GM18870 (cell line): ENCODE measurements around the gene PRMT3.
A peak's percentile ranks its signal among the peaks of the same experiment; 100 is the strongest.
"Not testable (repeated sequence)": the region's sequence is repeated elsewhere in the genome, so short reads cannot be mapped to it uniquely, and the experiment has no call there.

ENCODE experiments used
- ATAC-seq: cut with Tn5 transposase; IDR thresholded peaks from one replicate; pipeline ENCODE4 v1.9.1; 2021; ENCODE audit warnings: moderate library complexity; ENCODE audit not compliant: unreplicated experiment

Gene PRMT3

DNA sequence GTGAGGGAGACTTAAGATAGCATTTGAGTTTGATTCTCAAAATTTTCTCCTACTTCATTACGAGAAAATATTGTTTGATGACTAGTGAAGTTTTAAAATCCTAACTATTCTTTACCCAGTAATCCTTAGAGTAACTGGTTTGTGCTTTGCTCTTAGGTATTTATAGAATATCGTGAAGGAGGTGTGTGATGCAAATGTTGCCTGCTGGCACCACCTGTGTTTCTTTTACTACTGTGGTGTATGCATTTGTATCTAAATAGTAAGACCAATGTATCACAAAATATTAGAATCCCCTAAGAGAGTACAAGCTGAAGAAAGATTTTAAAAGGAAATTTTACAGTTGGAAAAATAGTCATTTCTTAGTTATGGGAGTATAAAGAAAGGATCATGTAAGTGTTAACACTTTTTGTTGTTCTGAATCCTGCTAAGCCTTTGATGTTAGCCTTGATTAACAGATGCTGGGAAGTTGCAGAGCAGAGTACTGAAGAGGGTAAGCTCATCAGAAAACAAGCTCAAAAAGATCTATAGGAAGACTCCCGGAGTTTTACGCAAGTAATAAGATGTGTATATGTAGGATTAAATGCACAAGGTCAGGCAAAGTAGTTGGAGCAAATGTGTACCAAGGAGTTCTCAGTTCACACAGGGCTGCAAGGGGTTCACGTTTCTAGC is 109.7 kb downstream of the PRMT3 start:
- ATAC-seq: no peak

DNA sequence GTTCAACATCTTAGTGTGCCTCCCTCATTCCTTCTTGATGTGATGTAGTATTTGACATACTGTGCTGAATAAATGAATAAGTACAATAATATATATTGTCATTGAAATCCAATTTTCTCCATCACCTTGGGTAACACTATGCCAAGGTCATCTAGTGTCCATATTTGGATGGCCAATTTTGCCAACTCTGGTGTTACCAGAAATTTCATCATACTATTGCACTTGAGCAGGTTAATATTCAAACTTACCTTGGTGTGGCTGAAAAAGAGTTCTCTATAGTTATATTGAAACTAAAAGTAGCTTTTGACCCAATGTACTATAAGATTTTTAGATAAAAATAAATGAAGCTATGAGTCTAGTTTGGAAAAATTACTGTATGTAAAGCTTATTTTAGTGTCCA is 113.7 kb downstream of the PRMT3 start:
- peak; percentile 89 for ATAC-seq

DNA sequence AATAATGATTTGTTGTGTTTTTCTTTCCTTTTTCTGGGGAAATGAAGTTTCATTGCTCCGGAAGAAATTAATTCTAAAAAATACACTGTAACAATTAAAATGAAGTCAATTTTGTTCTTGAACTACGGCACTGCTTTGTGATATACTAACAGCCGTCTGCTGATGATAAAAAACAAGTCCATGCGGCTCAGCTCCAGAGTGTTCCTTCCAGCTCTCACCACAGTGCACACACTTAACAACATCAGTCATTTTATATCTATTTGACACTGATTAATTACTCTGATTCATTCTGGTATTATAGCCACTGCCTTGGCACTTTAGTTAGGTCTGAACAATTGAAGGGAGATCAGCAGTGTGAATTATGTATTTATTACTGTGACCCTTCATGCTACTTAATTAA is 114.5 kb downstream of the PRMT3 start:
- no peak for ATAC-seq

DNA sequence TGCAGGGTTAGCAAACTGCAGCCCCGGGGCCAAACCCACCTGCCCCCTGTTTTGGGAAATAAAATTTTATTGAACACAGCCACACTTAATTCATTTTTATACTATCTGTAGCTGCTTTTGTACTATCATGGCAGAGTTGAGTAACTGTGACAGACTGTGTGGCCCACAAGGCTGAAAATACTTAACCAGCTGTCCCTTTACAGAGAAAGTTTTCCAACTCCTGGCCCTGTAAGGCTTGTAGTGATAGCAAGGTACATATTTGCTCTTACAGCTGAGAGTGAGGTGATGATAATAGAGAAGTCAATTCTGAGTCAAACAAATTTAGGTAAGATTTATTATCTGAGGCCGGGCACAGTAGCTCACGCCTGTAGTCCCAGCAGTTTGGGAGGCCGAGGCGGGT is 124.5 kb downstream of the PRMT3 start:
- ATAC-seq: no peak

DNA sequence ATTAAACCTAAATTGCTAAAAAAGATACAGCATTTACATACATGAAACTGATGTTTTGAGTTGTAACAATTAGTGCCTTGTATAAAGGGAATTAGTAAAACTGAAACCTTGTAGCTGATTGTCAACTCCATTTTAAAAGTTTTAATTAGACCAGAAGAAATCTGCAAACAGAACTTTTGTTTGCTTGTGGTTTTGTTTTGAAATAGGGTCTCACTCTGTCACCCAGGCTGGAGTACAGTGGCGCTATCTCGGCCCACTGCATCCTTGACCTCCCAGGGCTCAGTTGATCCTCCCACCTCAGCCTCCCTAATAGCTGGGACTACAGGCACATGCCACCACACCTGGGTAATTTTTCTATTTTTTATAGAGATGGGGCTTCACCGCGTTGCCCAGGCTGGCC is 125.4 kb downstream of the PRMT3 start:
- ATAC-seq: no peak

DNA sequence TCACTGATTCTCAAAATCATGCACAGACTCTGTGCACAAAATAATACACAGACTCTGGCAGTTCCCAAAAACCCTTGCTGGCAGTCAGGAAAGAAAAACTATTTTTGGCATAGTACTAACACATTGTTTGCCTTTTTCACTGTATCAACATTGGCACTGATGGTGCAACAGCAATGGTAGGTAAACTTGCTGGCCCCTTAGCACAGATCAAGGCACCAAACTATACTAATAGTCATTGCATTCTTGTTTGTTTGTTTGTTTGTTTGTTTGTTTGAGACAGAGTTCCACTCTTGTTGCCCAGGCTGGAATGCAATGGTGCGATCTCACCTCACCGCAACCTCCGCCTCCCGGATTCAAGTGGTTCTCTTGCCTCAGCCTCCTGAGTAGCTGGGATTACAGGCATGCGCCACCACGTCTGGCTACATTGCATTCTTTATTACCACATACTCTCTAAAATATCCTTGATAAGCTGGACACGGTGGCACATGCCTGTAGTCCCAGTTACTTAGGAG is 130.9 kb downstream of the PRMT3 start:
- no peak for ATAC-seq

DNA sequence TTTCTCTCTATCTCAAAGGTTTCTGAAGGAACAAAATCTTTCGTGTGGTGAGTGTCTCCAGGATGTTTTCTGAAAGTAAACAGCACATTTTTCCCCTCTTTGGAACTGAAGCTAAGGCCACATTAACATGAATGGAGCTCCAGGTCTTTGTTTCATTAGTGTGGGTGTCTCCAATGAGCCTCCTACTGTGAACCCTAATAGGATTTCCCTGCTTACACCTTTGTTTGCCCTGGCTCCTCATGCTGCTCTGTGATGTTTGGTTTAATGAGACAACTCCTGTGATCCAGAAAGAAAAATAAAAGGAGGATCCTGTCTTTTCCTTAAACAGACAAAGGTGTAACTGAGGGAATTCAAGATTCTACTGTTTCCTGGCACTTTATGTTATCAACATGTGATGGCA is 135.0 kb downstream of the PRMT3 start:
- ATAC-seq: no peak

DNA sequence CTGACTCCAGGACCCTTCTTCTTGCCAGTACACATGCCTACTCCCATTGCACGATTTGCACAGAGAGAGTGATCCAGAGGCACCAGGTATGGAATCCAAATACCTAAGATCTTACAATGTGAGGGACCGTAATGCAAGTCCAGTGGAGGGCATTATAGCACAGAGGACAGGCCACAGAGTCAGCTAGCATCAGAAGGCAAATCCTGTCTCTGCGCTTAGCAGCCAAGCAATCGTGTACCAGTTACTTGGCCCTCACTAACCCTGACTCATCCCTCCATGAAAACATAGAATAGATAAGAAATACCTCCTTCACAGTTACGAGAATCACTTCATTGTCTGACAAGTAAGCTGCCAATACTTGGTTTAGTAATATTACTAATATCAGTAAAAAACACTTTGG is 142.2 kb downstream of the PRMT3 start:
- ATAC-seq: no peak

DNA sequence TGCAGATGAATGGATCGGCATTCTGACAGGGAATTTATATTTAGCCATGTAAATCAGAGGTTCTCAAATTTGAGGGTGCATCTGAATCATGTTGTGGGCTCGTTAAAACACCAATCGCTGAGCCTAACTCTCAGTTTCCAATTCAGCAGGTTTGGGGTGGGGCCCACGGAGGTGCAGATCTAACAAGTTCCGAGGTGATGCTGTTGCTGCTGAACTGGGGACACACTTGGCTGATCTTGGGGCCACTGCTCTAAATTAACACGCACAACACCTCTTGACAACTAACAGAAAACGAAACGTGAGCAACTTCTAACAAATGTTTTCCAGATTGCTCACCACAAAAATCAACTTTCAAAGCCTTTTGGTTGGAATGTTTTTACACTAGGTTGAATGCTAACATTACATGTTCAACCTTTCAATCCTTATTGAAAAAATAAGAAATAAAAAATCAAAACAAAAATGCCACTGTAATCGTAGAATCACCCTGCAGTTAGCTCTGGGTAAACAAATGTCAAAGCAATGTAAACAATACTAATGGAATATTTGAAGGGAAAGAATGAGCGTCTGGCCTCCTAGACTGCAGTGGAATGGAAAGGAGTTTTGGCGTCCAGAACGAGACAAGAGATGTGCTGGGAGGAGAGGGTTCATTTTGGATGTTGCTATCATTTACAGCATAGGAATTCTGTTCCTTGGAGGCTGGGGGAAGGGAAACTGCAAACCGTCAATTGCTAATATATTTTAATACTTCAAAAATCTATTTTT is 143.6 kb downstream of the PRMT3 start:
- no peak for ATAC-seq

DNA sequence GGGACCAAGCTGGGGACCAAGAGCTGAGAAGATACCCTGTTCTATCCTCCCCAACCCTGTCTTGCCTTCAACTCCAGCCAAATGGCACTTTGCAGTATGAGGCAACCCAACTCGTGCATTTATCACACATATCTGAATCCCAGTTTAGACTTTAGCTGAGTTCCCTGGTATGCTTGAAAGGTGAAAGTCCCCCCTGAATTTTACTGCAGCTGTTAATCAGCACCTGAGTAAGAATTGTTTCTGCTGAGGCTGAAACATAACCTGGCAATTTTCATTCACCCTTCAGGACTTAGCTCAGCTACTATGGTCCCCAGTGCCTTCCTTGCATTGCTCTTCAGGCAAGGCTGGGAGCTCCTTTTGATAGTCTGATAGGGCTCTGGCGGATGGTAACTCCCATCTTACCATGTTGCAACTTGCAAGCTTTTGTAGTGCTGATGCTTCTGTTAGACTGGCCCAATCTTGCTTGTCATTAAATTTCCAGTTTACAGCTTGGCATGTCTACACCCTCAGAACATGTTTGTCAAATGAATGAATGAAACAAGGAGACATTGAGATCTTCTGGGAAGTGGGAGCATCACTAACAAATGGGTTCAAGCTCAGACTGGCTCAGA is 147.9 kb downstream of the PRMT3 start:
- no peak for ATAC-seq

DNA sequence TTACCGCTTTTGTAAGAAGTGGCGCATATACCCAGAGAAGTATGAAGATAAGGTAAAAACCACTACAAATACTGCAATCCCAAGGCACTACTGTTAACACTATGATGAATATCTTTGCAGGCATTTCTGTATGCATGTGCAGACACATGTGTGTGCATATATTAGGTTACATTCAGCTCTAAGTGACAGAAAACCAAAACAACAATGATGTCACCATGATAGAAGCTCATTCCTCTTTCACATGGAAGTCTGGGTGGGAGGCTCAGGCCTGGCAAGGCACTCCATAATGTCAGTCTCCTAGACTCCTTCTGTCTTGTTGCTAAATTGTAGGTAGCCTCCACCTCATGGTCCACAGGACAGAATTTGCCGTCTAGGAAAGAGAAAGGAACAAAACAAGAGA is 148.8 kb downstream of the PRMT3 start:
- no peak for ATAC-seq

DNA sequence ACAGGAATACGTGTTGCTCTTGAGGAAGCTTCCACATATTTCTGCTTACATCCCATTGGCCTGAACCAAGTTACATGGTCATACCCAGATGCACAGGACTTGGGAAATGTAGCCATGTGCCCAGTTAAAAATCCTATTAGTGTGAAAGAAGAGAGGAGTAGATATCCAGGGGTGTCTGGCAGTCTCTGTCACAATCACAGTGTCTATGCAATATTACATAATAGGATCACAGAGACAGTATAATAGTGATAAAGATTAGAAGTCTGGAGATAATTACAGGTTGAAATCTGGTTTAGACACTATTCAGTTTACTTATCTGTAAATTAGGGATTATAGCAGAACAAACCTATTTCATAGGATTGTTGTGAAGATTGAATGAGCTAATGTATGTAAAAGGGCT is 149.3 kb downstream of the PRMT3 start:
- ATAC-seq: no peak

DNA sequence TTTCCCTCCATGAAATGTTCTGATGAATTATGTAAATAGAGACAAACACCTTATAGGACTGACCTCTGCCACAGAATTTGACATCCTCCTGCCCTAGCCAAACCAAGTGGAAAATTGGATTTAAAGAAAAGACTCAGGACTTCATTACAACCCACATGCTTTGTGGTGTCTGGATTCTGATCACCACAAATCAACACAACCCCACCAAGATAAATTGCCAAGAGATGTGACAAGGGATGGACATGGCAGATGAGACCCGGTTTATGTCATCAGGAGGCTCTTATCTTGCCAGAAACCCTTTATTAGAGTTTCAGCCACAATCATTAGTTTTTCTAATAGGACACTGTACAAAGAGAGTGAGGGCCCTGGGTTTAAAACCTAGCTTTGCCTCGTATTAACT is 154.0 kb downstream of the PRMT3 start:
- no peak for ATAC-seq

DNA sequence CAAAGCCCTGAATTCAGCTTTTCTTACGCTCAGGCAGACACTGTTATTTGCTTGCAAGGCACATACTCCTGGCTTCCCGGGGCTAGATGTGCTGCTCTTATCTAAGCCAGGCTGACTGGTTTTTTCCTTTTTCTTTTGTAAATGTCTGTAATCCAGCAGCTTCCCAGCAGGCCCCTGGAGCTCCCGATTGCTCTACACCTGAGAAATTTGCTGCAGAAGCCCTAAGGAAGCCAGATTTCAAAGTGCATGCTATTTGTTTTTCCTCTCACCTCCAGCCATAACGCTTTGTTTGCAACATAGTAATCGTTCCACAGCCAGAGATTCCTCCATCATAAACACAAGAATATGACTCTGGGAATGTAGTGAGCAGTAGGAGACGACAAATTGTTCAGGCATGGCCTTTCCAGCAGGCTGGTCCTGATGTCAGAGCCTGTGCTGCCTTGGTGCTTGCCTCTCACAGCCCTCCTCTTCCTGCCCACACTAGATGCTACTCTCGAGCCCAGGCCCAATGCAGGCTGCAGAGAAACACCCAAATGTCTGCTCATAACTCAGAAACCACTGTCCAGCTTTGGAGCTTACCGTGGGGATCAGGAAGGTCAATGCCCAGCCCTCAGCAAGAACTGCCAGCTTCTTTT is 157.2 kb downstream of the PRMT3 start:
- no peak for ATAC-seq

DNA sequence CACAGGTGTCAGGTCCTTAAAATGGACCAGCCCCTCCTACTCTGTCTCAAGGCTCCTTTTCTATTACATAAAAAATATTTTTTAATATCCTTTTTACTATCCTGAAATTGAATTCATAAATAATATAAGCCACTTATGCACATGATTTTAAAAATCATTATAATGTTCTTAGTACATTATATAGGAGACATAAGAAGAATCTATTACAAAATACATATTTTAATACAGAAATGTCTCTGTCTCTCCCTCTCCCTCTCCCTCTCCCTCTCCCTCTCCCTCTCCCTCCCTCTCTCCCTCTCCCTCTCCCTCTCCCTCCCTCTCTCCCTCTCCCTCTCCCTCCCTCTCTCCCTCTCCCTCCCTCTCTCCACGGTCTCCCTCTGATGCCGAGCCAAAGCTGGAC is 159.9 kb downstream of the PRMT3 start:
- ATAC-seq: no peak

DNA sequence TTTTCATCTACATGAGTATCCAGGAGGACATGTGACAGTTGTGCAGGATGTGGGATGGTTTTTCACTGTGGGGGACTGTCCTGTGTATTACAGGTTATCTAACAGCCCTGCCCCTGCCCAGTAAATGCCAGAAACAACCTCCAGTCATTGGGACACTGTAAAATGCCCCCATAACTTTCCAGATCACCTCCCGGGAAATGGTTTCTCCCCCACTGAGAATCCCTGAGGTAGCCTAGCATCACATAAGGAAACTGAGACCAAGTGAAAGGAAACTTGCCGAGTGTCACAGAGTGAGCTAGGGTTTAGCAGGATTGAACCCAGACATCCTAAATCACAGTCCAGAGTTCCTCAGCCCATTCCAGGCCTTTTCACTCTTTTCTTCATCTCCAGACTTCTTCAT is 163.6 kb downstream of the PRMT3 start:
- no peak for ATAC-seq

DNA sequence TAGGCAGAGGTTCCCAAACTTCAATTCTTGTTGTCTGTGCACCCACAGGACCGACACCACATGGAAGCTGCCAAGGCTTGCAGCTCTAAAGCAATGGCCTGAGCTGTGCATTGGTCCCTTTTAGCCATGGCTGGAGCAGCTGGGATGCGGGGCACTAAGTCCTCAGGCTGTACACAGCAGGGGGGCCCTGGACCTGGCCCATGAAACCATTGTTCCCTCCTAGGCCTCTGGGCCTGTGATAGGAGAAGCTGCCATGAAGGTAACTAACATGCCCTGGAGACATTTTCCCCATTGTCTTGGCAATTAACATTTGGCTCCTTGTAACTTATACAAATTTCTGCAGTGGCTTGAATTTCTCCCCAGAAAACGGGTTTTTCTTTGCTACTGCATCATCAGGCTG is 168.3 kb downstream of the PRMT3 start:
- no peak for ATAC-seq

DNA sequence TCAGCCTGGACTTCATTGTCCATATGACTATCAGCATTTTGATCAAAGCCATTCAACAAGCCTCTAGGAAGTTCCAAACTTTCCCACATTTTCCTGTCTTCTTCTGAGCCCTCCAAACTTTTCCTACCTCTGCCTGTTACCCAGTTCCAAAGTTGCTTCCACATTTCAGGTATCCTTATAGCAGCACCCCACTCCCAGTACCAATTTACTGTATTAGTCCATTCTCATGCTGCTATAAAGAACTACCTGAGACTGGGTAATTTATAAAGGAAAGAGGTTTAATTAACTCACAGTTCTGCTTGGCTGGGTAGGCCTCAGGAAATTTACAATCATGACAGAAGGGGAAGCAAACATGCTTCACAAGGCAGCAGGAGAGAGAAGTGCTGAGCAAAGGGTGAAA is 168.9 kb downstream of the PRMT3 start:
- ATAC-seq: not testable (repeated sequence)

DNA sequence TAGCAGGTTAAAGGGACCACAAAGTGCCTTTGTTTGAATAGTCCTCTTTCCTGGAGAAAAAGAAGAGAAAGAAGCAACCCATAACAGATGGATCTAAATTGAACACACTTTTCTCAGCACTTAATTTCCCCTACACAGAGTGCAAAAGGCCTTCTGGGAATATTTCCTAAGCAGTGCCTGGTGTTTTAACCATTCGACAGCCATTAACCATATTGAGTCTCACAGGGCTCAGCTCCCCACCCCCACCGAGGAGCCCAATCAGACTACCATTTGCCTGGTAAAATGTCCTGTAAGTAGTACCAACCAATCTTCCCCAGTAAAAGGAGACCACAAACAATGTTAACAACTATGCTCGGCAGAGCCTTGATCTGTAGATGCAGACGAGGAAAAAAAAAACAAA is 171.2 kb downstream of the PRMT3 start:
- no peak for ATAC-seq
